Peyer's patch (tissue), 4 donors: ENCODE measurements around the gene GLTP. TPM values are rescaled to one million over a fixed set of nuclear protein-coding genes. Genes with fewer than 3 reads are reported as not detected.
"Not testable (repeated sequence)": the region's sequence is repeated elsewhere in the genome, so short reads cannot be mapped to it uniquely, and the experiment has no call there.

Experiments
- DNase-seq, 3 donors: peaks; one replicate each; pipeline ENCODE4 v3.0.0-alpha.2; 2017 to 2019
- H3K27ac ChIP-seq, 4 donors: fragments of 200-600 bp; sonication (generic); one replicate each; pipeline ENCODE4 v1.5.1; 2016 to 2019
- H3K27me3 ChIP-seq, 2 donors: fragments of 200-600 bp; sonication (generic); one replicate each; pipeline ENCODE4 v1.5.1; 2019
- H3K36me3 ChIP-seq, 3 donors: fragments of 200-600 bp; sonication (generic); one replicate each; pipeline ENCODE4 v1.5.1; 2016 to 2019
- H3K4me1 ChIP-seq, 4 donors: fragments of 200-600 bp; sonication (generic); one replicate each; pipeline ENCODE4 v1.5.1; 2016 to 2019
- H3K4me3 ChIP-seq, 4 donors: fragments of 200-600 bp; sonication (generic); 1 replicate in 3 of 4; 2 replicates in 1 of 4; pipeline ENCODE4 v1.5.1; 2016 to 2019; ENCODE audit warnings: mild to moderate bottlenecking in 1 of 4
- H3K9me3 ChIP-seq, 4 donors: fragments of 200-600 bp; sonication (generic); one replicate each; pipeline ENCODE4 v1.5.1; 2016 to 2019; ENCODE audit warnings: mild to moderate bottlenecking in 1 of 4
- CTCF ChIP-seq, 6 experiments: fragments of 450-650 bp in 4 of 6; fragments of 200-600 bp in 2 of 6; sonication (generic) in 1 of 6; IDR thresholded peaks; one replicate each; pipeline ENCODE4 v1.5.1; 2017 to 2019; ENCODE audit warnings: antibody characterized with exemption in 6 of 6, mild to moderate bottlenecking in 3 of 6, moderate library complexity in 1 of 6
- POLR2A ChIP-seq, 2 donors: fragments of 450-650 bp; IDR thresholded peaks; one replicate each; pipeline ENCODE4 v1.5.1; 2017; ENCODE audit warnings: antibody characterized with exemption in 2 of 2, mild to moderate bottlenecking in 2 of 2, moderate library complexity in 2 of 2
- total RNA-seq, 4 donors: library from RNA; depleted of rRNA; stranded (reverse); fragments of >200 nt; gene quantifications; one replicate each; pipeline ENCODE4 v1.1.0, GENCODE V29; 2016

The GLTP gene
- total RNA-seq, 4 donors from 2014 or later = 27.2 to 149 (median 141) TPM

- Histone ChIP-seq H3K27me3 (no peaks in the 10 kb centered on the region), H3K36me3 (peaks cover 0 to 33% (median 0%) of the 10 kb centered on the region in 3 donors), H3K27ac (peak overlapping the region in 3 of 4 donors; percentile 77 to 83 (median 77)), H3K9me3 (no peaks in the 10 kb centered on the region), H3K4me1 (peaks cover 0 to 14% (median 0%) of the 10 kb centered on the region in 4 donors), H3K4me3 (peak overlapping the region; percentile 50 to 84 (median 82))
- DNase-seq = no peak
- TF ChIP-seq POLR2A (IDR thresholded peaks at IDR 0.05) (no peak), CTCF (IDR thresholded peaks at IDR 0.05) (no peak)
These were observed 20.6 kb upstream of the GLTP start for GRCh38 chr12:109900752-109901580.

GRCh38 chr12:109899783-109900751 lies 19.7 kb upstream of the GLTP start, which contains the start of gene TCHP:
Gene TCHP, plus strand, starts transcription at chr12:109900274. Its CDS starts 2,753 bp downstream, at chr12:109903027.
- Histone ChIP-seq H3K36me3 (peaks cover 0 to 24% (median 0%) of the 10 kb centered on the region in 3 donors), H3K27ac (peak within 1 kb of the TSS; percentile 58 to 83 (median 77)), H3K9me3 (no peaks in the 10 kb centered on the region), H3K4me1 (peaks cover 0 to 14% (median 0%) of the 10 kb centered on the region in 4 donors), H3K27me3 (no peaks in the 10 kb centered on the region), H3K4me3 (peak within 1 kb of the TSS; percentile 50 to 84 (median 82))
- TF ChIP-seq POLR2A (IDR thresholded peaks at IDR 0.05) = peak; percentile 34 to 47
- peak in 4 of 6 experiments; percentile 30 to 49 (median 43) for TF ChIP-seq CTCF (IDR thresholded peaks at IDR 0.05)
- peak; percentile 84 to 93 (median 90) for DNase-seq

GRCh38 chr12:109899345-109899744 lies 19.0 kb upstream of the GLTP start:
- H3K9me3 ChIP-seq, DNase-seq, H3K27me3 ChIP-seq, H3K4me3 ChIP-seq: not testable (repeated sequence)
- Histone ChIP-seq H3K36me3 (peaks cover 0 to 17% (median 0%) of the 10 kb centered on the region in 3 donors), H3K27ac (peak overlapping the region in 2 of 4 donors; percentile 58 to 83), H3K4me1 (peaks cover 0 to 14% (median 0%) of the 10 kb centered on the region in 4 donors)

- no peaks in the 10 kb centered on the region for H3K27me3 ChIP-seq
- no peaks in the 10 kb centered on the region for H3K9me3 ChIP-seq
- no peak for TF ChIP-seq CTCF (IDR thresholded peaks at IDR 0.05)
- no peak for TF ChIP-seq POLR2A (IDR thresholded peaks at IDR 0.05)
- no peak for DNase-seq
- H3K4me3 ChIP-seq = no peak overlapping the region
- no peak overlapping the region for H3K27ac ChIP-seq
- H3K36me3 ChIP-seq = no peaks in the 10 kb centered on the region
- H3K4me1 ChIP-seq = peaks cover 0 to 12% (median 0%) of the 10 kb centered on the region in 4 donors
These were observed 16.7 kb upstream of the GLTP start for GRCh38 chr12:109897029-109897428.

- H3K4me3 ChIP-seq = no peak overlapping the region
- DNase-seq = no peak
- H3K9me3 ChIP-seq = no peaks in the 10 kb centered on the region
These were observed 15.8 kb upstream of the GLTP start for GRCh38 chr12:109896188-109896587.

More at GRCh38 chr12:109896188-109896587, 15.8 kb upstream of the GLTP start:
- H3K27ac ChIP-seq = no peak overlapping the region
- no peaks in the 10 kb centered on the region for H3K36me3 ChIP-seq
- H3K4me1 ChIP-seq = peaks cover 0 to 4% (median 0%) of the 10 kb centered on the region in 4 donors
- TF ChIP-seq POLR2A (IDR thresholded peaks at IDR 0.05) (no peak), CTCF (IDR thresholded peaks at IDR 0.05) (no peak)
- no peaks in the 10 kb centered on the region for H3K27me3 ChIP-seq
